Stimulated activated naive CD4-positive, alpha-beta T cell (primary cell): Measurements from ENCODE around the gene PGC.

Source experiments
- DNase-seq, 6 experiments: peaks; one replicate each; lab custom pipeline; 2025; lab: John Stamatoyannopoulos, UW

Gene PGC

DNA sequence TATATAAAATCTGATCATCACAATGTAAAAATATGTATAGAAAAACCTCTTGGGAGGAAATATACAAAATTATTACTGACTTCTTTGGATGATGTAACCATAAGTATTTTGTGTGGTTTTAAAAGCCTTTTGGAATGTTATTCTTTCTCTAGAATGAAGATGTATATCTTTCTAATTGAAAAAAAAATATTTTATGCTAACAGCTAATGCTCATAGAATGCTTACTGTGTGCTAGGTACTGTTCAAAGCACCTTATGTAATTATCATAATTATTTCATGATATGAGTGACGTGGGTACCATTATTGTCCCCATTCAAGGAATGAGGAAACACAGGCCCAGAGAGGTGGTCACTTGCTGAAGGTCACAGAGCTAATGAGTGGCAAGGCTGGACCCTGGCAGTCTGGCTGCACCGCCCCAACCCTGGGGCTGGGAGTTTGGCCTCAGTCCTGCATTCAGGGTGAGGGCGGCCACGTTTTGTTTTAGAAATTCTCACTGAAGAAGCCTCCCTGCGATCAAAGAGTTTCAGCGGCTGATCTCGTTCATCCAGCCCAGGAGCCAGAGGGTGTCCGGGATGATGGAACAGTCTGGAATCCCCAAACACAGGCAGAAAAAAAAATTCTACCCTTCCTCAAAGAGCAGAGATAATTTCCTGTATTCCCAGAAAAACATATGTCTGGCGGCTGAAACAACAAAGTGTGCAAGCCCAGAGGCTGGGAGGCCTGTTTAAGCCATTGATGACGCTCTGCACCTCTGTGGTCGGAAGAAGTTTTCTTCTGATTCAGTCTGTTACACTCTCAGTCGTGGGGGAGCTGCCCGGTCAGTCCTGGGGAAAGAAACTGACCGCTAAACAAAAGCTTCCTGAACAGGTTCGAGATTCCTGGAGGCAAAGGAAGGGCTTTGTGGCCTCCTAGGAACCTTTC, 49.1 kb downstream of the PGC start:
- no peak for DNase-seq

DNA sequence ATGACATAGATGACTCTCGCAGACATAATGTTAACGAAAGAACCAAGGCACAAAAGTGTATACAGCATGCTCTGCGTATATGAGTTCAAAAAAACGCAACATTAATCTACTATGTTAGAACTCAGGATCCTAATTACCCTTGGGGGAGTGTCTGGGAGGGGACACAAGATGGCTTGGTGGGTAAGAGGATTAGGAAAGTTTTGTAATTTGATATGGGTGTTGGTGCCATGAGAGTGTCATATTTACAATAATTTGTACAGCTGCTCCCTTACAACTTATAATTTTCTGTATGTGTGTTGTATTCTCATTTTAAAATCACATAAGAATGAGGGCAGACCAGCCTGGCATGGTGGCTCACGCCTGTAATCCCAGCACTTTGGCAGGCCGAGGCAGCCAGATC, 50.4 kb downstream of the PGC start:
- no peak for DNase-seq

DNA sequence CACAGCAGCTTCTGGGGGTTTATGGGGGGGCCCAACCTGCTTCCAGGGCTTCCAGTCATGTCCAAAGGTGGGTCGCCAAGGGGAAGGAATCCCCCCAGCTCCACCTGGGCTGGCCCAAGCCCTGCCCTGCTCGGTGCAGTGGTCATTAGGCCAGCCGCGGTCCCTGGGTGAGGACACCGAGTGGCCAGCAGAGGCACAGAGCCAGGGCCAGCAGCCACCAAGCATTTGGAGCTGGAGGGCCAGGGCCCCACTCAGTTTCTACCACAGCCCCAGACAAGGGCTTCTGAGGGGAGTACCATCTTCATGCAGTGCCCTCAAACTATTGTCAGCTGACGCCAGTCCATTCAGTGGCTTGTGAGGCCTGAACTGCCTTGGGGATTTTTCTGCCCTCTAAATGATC, 51.4 kb downstream of the PGC start:
- no peak for DNase-seq

DNA sequence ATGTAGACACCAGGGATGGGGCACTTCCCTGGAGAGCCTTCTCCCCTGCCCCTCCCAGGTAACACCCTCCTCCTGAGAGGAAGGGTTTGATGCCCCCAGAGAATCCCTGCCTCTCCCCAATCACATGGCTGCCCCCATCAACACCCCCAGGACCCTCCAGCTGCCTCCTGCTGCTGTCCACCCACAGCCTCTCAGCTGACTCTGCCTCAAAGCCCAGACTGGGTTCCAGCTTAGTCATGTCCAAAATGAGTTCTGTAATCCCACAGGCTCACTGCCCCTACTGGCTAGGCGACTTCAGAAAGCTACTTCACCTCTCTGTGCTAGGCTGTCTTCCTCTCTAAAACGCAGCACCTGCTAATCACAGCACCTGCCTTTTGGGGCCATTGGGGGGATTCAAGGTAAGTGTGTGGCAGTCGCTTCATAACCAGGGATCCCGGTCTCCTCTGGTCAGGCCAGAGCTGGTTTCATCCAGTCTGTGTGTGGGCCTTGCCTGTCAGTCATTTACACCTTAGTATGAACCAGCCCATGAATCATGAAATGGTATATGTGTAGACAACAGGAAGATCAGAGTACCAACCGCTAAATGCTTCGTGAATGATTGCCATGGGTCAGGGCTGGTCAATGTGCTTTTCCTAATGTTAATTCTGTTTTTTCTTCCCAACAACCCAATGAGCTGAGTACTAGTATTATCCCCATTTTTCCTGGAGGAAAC, 52.2 kb downstream of the PGC start:
- no peak for DNase-seq

DNA sequence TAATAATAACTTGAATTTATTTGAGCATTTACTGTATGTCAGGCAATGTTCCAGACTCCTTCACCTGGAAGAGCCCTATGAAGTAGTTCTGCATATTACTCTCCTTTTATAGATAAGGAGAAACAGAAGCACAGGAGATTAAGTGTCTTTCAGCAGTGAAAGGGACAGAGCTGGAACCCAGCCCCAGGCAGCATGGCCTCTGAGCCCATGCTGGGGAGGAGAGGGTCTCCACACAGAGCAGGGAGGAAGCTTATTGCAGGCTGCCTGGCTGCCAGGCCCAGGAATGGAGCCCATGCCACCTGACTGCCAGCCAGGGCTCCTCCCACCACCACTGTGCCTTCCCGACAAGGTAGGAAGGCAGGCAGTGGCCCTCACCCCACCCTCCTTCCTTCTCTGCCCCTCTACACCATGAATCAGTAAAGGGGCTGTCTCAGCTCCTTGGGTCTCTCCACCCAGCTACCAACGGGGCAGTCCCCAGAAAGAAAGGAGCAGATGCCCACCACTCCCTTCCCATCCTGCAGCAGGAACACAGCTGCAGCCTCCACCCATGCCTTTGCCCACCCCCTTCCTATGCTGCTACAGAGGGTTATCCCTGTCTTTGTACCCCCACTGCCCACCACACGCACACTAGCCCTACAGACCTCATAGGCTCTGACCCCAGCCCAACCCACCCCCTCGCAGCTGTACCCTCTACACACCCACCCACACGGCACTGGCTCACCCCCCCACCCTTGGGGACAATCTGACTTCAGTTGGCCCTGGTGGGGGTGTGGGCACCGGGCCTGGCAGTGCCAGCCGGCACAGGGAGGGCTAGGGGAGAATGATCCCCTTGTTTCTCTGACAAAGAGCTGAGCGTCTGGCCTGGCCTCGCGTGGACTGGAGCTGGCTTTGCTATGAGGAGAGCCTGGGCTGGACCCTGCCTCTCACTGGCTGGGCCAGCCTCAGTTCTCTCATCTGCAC, 53.6 kb downstream of the PGC start:
- DNase-seq: no peak

DNA sequence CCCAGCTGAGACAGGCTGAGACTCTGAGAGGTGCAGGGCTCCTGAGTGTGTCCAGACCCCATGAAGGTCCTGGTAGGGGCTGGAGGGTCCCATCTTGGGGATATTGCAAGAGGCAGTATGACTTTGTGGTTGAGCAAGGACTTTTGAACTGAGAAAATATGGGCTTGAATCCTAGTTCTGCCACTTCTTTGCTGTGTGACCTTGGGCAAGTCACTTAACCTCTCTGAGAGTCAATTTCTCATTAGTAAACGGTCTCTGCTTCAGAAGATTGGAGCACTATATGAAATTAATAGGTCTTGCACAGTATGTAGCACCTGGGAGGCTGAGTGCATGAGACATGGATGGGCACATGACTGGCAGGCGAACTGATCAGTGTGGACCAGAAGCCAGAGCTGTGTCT, 54.5 kb downstream of the PGC start:
- no peak for DNase-seq

DNA sequence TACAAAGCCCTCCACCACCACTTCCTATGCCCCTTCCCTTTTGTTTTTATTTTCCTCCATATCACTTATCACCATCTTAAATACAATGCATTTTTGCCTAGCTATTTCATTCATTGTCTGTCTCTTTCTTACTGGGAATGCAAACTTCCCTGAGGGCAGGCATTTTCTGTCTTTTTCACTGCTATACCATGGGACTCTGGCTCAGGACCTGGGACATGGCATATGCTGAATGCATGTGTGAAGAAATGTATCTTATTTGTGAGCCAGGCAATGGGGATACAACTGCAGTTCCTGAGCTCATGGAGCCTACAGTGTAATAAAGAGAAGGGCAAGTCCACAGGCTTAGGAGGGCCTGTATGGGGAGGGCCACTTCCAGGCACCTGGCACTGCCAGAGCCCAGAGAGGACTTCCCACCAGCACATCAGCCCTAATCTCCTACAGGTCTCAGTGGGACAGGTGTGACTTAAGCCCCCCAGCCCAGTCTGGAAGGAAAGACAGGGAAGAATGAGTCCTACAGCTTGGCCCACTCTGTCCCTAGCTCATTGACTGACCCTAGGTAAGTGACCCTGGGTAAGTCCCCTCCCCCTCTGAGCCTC, 55.0 kb downstream of the PGC start:
- DNase-seq: no peak

DNA sequence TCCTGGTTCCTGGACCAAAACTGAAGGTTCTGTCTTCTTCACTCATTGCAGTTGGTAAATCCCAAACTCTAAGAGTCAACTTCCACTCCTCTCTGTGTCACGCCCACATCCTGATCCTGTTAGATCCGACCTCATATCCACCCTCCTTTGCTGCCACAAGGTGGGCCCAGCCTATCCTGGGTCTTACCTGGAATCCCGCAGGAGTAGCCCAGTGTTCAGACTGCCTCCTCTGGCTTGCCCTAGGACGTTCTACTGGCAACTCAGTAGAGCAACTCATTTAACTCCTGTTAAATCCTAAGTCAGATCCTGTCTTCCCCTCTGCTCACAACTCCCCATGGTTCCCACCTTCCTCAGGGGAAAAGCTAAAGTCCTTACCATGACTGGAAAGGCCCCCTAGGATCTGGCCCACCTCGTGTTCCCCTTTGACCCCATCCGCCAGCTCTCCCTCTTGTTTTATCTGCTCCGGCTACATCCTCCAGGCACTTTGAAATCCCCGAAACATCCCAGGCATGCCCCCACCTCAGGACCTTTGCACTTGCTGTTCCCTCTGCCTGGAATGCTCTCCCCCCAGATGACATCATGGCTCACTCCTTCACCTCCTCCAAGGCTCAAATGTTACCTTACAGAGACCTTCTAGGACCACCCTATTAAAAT, 55.6 kb downstream of the PGC start:
- DNase-seq: no peak

DNA sequence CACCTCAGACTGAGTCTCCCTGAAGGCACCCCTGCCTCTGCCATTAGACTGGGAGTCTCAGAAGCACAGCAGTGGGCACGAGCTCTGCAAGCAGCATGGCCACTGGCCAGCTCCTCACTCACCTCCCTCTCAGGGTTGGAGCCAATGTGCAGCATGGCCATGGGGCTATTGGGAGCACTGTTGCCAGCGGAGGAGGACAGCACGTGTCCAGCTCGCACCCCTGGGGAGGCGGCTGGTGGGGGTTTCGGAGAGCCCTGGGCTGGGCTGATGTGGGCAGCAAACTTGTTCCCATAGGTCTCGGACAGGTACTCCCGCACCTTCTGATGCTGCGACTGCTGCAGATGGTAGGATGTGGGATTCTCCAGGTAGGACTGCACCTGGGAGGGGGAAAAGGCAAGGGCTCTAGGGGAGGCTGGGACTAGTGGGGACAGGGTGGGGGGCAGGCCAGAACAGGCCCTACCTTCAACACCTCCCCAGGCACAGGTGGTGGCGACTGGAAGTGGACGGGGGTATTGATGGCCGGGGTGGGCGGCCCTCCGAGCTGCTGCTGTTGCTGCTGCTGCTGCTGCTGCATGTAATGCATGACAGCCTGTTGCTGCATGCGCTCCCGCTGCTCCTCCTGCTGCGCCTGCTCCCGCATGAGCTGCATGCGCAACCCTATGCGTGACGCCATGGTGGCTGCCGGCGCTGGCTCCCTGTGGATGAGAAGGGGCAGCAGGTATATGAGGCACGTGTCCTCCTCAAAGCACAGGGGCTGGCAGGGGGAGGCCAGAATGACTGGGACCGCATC, 56.5 kb downstream of the PGC start:
- DNase-seq: no peak

DNA sequence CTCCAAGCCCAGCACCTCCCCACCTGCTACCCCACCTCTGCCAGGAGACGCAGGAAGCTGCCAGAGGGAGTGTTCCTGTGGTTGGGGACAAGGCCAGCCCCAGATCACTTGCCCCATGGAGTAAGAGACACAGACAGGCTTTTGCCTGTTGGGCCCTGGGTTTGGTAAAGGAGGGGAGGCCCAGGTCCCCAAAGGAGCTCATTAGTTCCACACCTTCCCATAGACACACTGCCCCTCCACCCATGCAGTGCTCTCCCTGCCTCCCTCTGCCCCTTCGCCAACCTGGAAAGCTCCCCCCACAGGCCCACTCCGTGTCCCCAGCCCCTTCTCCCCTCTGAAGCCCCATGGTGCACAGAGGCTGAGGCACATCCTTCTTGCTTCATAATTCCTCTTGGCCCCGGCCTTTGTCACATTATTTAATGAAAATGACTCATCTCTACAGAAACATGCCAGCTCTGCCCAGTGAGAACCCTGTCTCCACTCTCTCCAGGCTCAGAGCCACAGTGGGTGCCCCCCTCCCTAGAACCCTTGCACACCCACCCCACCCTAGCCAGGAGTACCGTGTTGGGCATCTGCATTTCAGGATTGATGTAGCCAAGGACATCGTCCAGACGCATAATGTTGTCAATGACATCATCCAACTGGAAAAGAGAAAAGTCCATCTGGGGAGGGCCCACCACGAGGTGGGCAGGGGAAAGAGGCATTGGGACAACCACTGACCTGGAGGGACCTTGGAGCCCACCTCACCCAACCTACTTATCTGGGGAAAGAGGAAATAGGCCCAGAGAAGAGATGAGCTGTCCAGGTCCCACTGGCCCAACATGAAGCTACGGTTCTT, 57.8 kb downstream of the PGC start:
- no peak for DNase-seq

DNA sequence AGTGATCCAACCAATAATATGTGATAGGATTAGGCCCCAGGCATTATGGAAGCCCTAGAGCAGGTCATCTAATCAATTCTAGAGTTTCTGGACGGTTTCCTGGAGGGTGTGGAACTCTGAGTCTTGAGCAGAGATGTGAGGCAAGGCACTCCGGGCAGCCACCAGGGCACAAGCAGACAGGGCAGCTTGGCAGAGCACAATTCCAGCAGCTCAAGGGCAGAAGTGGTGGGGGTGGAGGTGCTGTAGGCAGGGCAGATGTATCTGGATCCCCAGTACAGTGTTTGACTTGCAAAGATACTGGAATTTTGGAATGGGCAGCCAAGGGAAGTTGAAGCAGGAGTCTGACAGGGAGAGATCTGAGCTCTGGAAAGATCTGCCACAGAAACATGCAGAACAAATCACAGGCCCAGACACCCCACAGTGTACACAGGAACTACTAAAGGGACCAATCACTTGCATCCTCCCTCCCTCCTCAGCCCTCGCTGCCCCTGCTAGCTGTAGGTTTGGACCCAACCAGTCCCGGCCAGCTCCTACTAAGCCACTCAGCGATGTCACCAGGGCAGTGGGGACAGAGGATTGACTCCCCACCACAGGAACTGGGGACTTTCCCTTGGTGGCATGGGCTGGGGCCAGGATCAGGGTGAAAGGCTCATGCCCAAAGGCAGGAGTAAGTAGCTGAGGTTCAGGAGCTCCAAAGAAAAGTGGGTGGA, 58.8 kb downstream of the PGC start:
- DNase-seq: no peak

DNA sequence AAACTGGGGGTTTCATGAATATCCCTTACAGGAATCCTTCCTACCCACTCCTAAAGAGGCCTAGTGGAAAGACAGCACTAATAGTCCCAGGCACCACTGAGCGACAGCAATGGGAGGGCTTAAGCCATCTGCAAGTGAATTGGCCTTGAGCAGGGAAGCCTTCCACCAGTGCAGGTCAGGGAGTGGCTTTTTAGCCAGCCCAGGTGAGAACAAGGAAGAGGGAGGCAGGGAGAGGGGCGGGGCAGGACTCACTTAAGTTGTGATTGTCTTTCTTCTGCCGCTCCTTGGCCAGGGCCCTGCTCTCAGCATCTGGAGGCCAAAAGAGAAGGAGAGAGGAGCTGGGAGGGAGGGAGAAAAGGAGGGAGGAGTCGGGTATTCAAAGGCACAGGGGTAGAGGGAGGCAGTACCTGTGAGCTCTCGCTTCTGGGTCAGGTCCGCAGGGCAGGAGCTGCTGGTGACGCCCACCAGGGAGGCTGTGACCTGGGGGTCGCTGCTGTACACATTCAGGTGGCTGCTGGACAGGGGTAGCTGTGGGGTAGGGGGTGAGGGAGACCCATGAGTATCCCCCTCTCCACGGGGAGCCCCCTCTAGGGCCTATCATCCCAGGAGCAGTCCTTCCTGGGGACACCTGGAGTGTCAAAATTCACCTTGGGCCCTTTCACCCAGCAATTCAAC, 59.6 kb downstream of the PGC start:
- no peak for DNase-seq
